ENCODE data around the gene DNAJC5.

The DNAJC5 gene, protein sequence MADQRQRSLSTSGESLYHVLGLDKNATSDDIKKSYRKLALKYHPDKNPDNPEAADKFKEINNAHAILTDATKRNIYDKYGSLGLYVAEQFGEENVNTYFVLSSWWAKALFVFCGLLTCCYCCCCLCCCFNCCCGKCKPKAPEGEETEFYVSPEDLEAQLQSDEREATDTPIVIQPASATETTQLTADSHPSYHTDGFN

DNA sequence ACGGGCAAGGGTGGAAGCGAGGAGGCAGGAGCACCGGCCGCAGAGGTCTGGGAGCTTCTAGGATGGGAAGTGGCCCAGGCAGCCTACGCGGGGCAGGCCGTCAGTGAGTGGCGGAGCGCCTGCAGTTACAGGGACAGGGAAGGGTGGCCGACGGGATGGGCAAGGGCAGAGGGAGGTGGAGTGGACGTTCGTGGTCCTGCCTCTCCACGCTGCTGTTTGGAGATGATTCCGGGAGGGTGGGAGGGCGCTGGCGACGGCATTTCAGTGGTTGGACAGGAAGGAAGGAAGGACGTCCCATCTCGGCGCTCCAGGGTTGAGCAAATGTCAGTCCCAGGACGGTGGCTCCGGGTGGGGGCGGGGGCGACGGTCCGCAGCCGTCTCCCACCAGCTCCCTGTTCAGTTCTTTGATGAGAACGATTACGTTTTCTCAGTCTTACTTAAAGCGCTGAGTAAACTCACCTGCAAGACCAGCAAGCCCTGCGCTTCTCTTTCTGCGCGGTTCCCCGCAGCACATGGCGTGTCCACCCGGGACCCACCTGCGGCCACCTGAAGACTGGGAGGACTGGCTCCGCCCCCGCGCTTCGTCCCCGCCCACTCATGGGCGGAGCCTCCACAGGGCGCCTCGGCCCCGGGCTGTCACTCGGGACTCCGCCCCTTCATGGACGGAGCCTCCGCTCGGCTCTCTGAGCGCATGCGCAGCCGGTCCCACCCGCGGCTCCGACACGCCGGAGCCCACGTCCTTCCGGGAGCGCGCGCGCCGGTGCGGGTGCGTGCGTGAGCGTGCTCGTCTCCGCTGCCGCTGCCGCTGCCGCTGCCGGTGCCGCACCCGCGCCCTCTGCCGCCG lies at the start of gene DNAJC5:
Gene DNAJC5, plus strand, starts transcription at position 769 of the 844 bp plus-strand sequence. CDS start 33,220 bp downstream, outside the sequence.
- DNase-seq (ENCODE audit: low read depth) = peak; percentile 86
- peak within 1 kb of the TSS; percentile 58 for H3K4me3 ChIP-seq (ENCODE audit: control insufficient read depth, low read depth, low read length)
- TF ChIP-seq, protein P1, sequence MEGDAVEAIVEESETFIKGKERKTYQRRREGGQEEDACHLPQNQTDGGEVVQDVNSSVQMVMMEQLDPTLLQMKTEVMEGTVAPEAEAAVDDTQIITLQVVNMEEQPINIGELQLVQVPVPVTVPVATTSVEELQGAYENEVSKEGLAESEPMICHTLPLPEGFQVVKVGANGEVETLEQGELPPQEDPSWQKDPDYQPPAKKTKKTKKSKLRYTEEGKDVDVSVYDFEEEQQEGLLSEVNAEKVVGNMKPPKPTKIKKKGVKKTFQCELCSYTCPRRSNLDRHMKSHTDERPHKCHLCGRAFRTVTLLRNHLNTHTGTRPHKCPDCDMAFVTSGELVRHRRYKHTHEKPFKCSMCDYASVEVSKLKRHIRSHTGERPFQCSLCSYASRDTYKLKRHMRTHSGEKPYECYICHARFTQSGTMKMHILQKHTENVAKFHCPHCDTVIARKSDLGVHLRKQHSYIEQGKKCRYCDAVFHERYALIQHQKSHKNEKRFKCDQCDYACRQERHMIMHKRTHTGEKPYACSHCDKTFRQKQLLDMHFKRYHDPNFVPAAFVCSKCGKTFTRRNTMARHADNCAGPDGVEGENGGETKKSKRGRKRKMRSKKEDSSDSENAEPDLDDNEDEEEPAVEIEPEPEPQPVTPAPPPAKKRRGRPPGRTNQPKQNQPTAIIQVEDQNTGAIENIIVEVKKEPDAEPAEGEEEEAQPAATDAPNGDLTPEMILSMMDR (conservative IDR thresholded peaks at IDR 0.05; ENCODE audit: control insufficient read depth, insufficient read depth, low read depth, low read length) = no peak

DNA sequence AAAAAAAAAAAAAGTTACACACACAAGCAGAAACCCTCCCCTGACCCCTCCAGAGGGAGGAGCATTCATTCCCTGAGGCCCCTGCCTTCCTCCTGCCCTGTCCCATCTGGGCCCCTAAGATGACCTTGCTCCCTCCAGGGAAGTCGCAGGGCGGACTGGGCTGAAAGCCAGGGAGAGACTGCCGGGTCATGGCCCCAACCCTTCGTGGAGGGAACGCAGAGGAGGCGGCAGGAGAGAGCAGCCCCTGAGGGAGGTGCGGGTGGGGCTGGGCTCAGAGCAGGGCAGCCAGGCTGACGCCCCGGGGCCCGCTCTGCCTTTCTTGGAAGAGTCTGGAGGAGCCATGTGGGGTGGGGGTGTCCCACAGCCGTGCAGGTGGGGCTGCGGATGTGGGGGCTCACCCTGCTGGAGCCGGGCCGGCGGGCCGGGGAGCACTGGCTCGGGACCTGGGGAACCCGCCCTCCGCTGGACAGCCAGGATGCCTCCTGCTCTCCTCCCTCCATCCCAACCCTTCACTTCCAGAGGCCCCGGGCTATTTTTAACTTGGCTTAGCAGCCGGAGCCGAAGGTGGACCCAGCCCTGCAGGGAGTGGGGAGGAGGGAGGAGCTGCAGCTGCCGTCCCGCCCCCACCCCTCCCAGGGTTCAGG lies 48.7 kb upstream of the DNAJC5 start:
- TF ChIP-seq, protein P1 (conservative IDR thresholded peaks at IDR 0.05; ENCODE audit: control insufficient read depth, insufficient read depth, low read depth, low read length) = no peak
- no peak for DNase-seq (ENCODE audit: low read depth)
- H3K4me3 ChIP-seq (ENCODE audit: control insufficient read depth, low read depth, low read length) = no peak overlapping the region

DNA sequence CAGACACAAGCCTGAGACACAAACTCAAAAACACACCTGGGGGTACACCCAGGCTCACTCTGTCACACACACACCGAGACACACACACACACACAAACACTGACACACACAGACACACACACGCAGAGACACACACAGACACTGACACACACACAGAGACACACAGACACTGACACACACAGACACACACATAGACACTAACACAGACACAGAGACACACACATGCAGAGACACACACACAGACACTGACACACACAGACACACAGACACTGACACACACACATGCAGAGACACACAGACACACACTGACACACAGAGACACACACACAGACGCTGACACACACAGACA lies 48.1 kb upstream of the DNAJC5 start:
- no peak overlapping the region for H3K4me3 ChIP-seq (ENCODE audit: control insufficient read depth, low read depth, low read length)
- TF ChIP-seq, protein P1 (conservative IDR thresholded peaks at IDR 0.05; ENCODE audit: control insufficient read depth, insufficient read depth, low read depth, low read length) = no peak
- DNase-seq (ENCODE audit: low read depth) = no peak

- TF ChIP-seq, protein P1 (conservative IDR thresholded peaks at IDR 0.05; ENCODE audit: control insufficient read depth, insufficient read depth, low read depth, low read length) = no peak
Measured at GRCh38 chr20:63847237-63848002, 47.5 kb upstream of the DNAJC5 start.

GRCh38 chr20:63848003-63848911 lies 46.7 kb upstream of the DNAJC5 start:
- no peak overlapping the region for H3K4me3 ChIP-seq (ENCODE audit: control insufficient read depth, low read depth, low read length)

More at GRCh38 chr20:63847237-63848002, 47.5 kb upstream of the DNAJC5 start:
- no peak overlapping the region for H3K4me3 ChIP-seq (ENCODE audit: control insufficient read depth, low read depth, low read length)
- no peak for DNase-seq (ENCODE audit: low read depth)

More at GRCh38 chr20:63848003-63848911, 46.7 kb upstream of the DNAJC5 start:
- DNase-seq (ENCODE audit: low read depth) = no peak
- TF ChIP-seq, protein P1 (conservative IDR thresholded peaks at IDR 0.05; ENCODE audit: control insufficient read depth, insufficient read depth, low read depth, low read length) = no peak
